Measurements from ENCODE around the gene ZNF652. TPM values are rescaled to one million over a fixed set of nuclear protein-coding genes. Genes with fewer than 3 reads are reported as not detected.

The ZNF652 gene
- total RNA-seq, 1 experiment from 2014 or later, result 18.2 TPM

DNA sequence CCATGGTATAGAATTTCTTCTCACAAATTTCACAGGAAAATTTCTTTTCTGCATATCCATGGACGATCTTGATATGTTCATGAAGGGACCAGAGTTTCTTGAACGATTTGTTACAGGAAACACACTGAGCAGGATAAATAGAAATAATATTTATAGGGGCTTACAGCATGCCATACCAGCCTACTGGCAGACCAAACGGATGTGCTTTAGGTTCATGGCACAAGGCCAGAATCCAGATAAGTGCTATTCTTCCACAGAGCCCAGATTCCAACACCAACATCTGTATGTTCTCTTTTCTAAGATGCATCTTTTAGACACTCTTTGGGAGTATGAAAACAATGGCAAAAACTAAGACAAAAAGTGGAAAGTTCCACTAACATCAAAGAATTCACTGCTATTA lies 49.3 kb downstream of the ZNF652 start:
- TF ChIP-seq EZH2phosphoT487 (IDR thresholded peaks at IDR 0.05; ENCODE audit: borderline replicate concordance, low read length) (no peak), EZH2 (IDR thresholded peaks at IDR 0.05; ENCODE audit: low read length, unreplicated experiment) (no peak)
- TF ChIP-seq, protein P1, sequence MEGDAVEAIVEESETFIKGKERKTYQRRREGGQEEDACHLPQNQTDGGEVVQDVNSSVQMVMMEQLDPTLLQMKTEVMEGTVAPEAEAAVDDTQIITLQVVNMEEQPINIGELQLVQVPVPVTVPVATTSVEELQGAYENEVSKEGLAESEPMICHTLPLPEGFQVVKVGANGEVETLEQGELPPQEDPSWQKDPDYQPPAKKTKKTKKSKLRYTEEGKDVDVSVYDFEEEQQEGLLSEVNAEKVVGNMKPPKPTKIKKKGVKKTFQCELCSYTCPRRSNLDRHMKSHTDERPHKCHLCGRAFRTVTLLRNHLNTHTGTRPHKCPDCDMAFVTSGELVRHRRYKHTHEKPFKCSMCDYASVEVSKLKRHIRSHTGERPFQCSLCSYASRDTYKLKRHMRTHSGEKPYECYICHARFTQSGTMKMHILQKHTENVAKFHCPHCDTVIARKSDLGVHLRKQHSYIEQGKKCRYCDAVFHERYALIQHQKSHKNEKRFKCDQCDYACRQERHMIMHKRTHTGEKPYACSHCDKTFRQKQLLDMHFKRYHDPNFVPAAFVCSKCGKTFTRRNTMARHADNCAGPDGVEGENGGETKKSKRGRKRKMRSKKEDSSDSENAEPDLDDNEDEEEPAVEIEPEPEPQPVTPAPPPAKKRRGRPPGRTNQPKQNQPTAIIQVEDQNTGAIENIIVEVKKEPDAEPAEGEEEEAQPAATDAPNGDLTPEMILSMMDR (conservative IDR thresholded peaks at IDR 0.05; ENCODE audit: low read depth, low read length), result no peak
- Histone ChIP-seq H3K4me3 (ENCODE audit: low read length) (no peak overlapping the region), H4K20me1 (ENCODE audit: low read length) (no peaks in the 10 kb centered on the region), H3K9me2 (replicated peaks; ENCODE audit: low read length) (no peaks in the 10 kb centered on the region), H3K27ac (ENCODE audit: low read length) (no peak overlapping the region), H3K79me2 (ENCODE audit: low read length) (no peaks in the 10 kb centered on the region), H3K36me3 (ENCODE audit: low read depth, low read length) (peaks cover 11% of the 10 kb centered on the region; the same call in 1 of the 2 replicates), H3K4me1 (ENCODE audit: insufficient read depth, low read length) (peaks cover 14% of the 10 kb centered on the region), H3K27me3 (ENCODE audit: low read length) (no peaks in the 10 kb centered on the region), H3F3A (ENCODE audit: low read length, unreplicated experiment) (no peaks in the 10 kb centered on the region), H2AFZ (ENCODE audit: low read length) (no peak overlapping the region), H3K4me2 (ENCODE audit: low read length) (no peak overlapping the region), H3K9me3 (ENCODE audit: low read length) (no peaks in the 10 kb centered on the region), H3K9ac (ENCODE audit: low read length) (no peak overlapping the region)
- BruUV-seq (replicated peaks), result no TSS peak
- ATAC-seq (no peak), DNase-seq (no peak)
- intact Hi-C loops (cut with micrococcal nuclease), result no loop called here
- ChIA-PET POLR2A (ENCODE audit: unreplicated experiment) (no interaction called here), CTCF (no interaction called here)

- DNase-seq, result no peak
- H2AFZ ChIP-seq (ENCODE audit: low read length), result no peak overlapping the region
- peaks cover 18% of the 10 kb centered on the region; the same call in 1 of the 2 replicates for H3K36me3 ChIP-seq (ENCODE audit: low read depth, low read length)
- ChIA-PET CTCF (interaction anchor here (0.6 kb wide), 1 partner anchor 9 kb away, joined by 3 read pairs; no protein-coding TSS in a partner anchor), POLR2A (ENCODE audit: unreplicated experiment) (no interaction called here)
- H3K4me3 ChIP-seq (ENCODE audit: low read length), result no peak overlapping the region
- ATAC-seq, result no peak
- H3K9me2 ChIP-seq (replicated peaks; ENCODE audit: low read length), result no peaks in the 10 kb centered on the region
- no peak overlapping the region for H3K4me2 ChIP-seq (ENCODE audit: low read length)
- no peak overlapping the region for H3K9ac ChIP-seq (ENCODE audit: low read length)
- TF ChIP-seq EZH2 (IDR thresholded peaks at IDR 0.05; ENCODE audit: low read length, unreplicated experiment) (no peak), EZH2phosphoT487 (IDR thresholded peaks at IDR 0.05; ENCODE audit: borderline replicate concordance, low read length) (no peak)
- TF ChIP-seq, protein P1 (conservative IDR thresholded peaks at IDR 0.05; ENCODE audit: low read depth, low read length), result no peak
- BruUV-seq (replicated peaks), result no TSS peak
- no peaks in the 10 kb centered on the region for H4K20me1 ChIP-seq (ENCODE audit: low read length)
- no peaks in the 10 kb centered on the region for H3K27me3 ChIP-seq (ENCODE audit: low read length)
- H3K79me2 ChIP-seq (ENCODE audit: low read length), result no peaks in the 10 kb centered on the region
- no peaks in the 10 kb centered on the region for H3K9me3 ChIP-seq (ENCODE audit: low read length)
- no peaks in the 10 kb centered on the region for H3F3A ChIP-seq (ENCODE audit: low read length, unreplicated experiment)
- H3K27ac ChIP-seq (ENCODE audit: low read length), result no peak overlapping the region
- no peaks in the 10 kb centered on the region for H3K4me1 ChIP-seq (ENCODE audit: insufficient read depth, low read length)
- intact Hi-C loops (cut with micrococcal nuclease), result no loop called here
These were observed 62.1 kb downstream of the ZNF652 start for GRCh38 chr17:49299996-49300395.

- ATAC-seq, result no peak
- Histone ChIP-seq H3K27ac (ENCODE audit: low read length) (no peak overlapping the region), H2AFZ (ENCODE audit: low read length) (no peak overlapping the region), H3K9me3 (ENCODE audit: low read length) (no peaks in the 10 kb centered on the region), H3K27me3 (ENCODE audit: low read length) (no peaks in the 10 kb centered on the region), H3F3A (ENCODE audit: low read length, unreplicated experiment) (no peaks in the 10 kb centered on the region), H3K36me3 (ENCODE audit: low read depth, low read length) (peaks cover 16% of the 10 kb centered on the region; the same call in 1 of the 2 replicates), H3K4me2 (ENCODE audit: low read length) (no peak overlapping the region), H3K79me2 (ENCODE audit: low read length) (no peaks in the 10 kb centered on the region), H3K9me2 (replicated peaks; ENCODE audit: low read length) (no peaks in the 10 kb centered on the region), H3K9ac (ENCODE audit: low read length) (no peak overlapping the region), H4K20me1 (ENCODE audit: low read length) (no peaks in the 10 kb centered on the region), H3K4me3 (ENCODE audit: low read length) (no peak overlapping the region), H3K4me1 (ENCODE audit: insufficient read depth, low read length) (no peaks in the 10 kb centered on the region)
- POLR2A ChIA-PET (ENCODE audit: unreplicated experiment), result no interaction called here
- TF ChIP-seq, protein P1 (conservative IDR thresholded peaks at IDR 0.05; ENCODE audit: low read depth, low read length), result no peak
- no peak for TF ChIP-seq EZH2 (IDR thresholded peaks at IDR 0.05; ENCODE audit: low read length, unreplicated experiment)
- TF ChIP-seq EZH2phosphoT487 (IDR thresholded peaks at IDR 0.05; ENCODE audit: borderline replicate concordance, low read length), result no peak
- BruUV-seq (replicated peaks), result no TSS peak
- CTCF ChIA-PET, result no interaction called here
- intact Hi-C loops (cut with micrococcal nuclease), result no loop called here
- DNase-seq, result no peak
These were observed 63.6 kb downstream of the ZNF652 start for GRCh38 chr17:49298371-49298976.
